Measurements from ENCODE around the gene TPST2.

GRCh38 chr22:26482161-26482560, 107.8 kb downstream of the TPST2 start:
- TF ChIP-seq, protein P1, sequence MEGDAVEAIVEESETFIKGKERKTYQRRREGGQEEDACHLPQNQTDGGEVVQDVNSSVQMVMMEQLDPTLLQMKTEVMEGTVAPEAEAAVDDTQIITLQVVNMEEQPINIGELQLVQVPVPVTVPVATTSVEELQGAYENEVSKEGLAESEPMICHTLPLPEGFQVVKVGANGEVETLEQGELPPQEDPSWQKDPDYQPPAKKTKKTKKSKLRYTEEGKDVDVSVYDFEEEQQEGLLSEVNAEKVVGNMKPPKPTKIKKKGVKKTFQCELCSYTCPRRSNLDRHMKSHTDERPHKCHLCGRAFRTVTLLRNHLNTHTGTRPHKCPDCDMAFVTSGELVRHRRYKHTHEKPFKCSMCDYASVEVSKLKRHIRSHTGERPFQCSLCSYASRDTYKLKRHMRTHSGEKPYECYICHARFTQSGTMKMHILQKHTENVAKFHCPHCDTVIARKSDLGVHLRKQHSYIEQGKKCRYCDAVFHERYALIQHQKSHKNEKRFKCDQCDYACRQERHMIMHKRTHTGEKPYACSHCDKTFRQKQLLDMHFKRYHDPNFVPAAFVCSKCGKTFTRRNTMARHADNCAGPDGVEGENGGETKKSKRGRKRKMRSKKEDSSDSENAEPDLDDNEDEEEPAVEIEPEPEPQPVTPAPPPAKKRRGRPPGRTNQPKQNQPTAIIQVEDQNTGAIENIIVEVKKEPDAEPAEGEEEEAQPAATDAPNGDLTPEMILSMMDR (conservative IDR thresholded peaks at IDR 0.05; ENCODE audit: low read depth, low read length): no peak
- TF ChIP-seq EZH2 (IDR thresholded peaks at IDR 0.05; ENCODE audit: borderline replicate concordance, low read depth, low read length, poor library complexity, severe bottlenecking): no peak

Measured in A673 (cell line).